GM21529 (cell line): ENCODE results near the gene SRA1.
"Not testable (repeated sequence)": the region's sequence is repeated elsewhere in the genome, so short reads cannot be mapped to it uniquely, and the experiment has no call there.

ENCODE experiments used
- ATAC-seq: cut with Tn5 transposase; IDR thresholded peaks from one replicate; pipeline ENCODE4 v1.9.1; 2021; ENCODE audit not compliant: unreplicated experiment

Gene SRA1

GRCh38 chr5:140557136-140557805 is at the start of gene SRA1:
SRA1 (minus strand) TSS chr5:140557473; CDS start chr5:140557452, 21 bp downstream.
- peak; percentile 97 for ATAC-seq

GRCh38 chr5:140607031-140607430 is 49.8 kb upstream of the SRA1 start:
- ATAC-seq = no peak

GRCh38 chr5:140605879-140606278 is 48.6 kb upstream of the SRA1 start:
- no peak for ATAC-seq

- no peak for ATAC-seq
Observed at GRCh38 chr5:140603734-140604133, 46.5 kb upstream of the SRA1 start.

- not testable (repeated sequence) for ATAC-seq
Observed at GRCh38 chr5:140603446-140603698, 46.1 kb upstream of the SRA1 start.

GRCh38 chr5:140602147-140602546 is 44.9 kb upstream of the SRA1 start:
- ATAC-seq = no peak

- ATAC-seq = no peak
Observed at GRCh38 chr5:140600096-140600495, 42.8 kb upstream of the SRA1 start.

- ATAC-seq = no peak
Observed at GRCh38 chr5:140598836-140599235, 41.6 kb upstream of the SRA1 start.

- no peak for ATAC-seq
Observed at GRCh38 chr5:140596321-140596741, 39.1 kb upstream of the SRA1 start.

GRCh38 chr5:140595538-140596300 is 38.4 kb upstream of the SRA1 start:
- no peak for ATAC-seq

- no peak for ATAC-seq
Observed at GRCh38 chr5:140594169-140594568, 36.9 kb upstream of the SRA1 start.

- not testable (repeated sequence) for ATAC-seq
Observed at GRCh38 chr5:140593070-140593469, 35.8 kb upstream of the SRA1 start.

GRCh38 chr5:140591747-140592372 is 34.6 kb upstream of the SRA1 start:
- no peak for ATAC-seq

GRCh38 chr5:140590861-140591260 is 33.6 kb upstream of the SRA1 start:
- ATAC-seq = no peak

GRCh38 chr5:140588311-140589070 is 31.2 kb upstream of the SRA1 start:
- no peak for ATAC-seq

GRCh38 chr5:140587495-140587894 is 30.2 kb upstream of the SRA1 start:
- no peak for ATAC-seq

GRCh38 chr5:140579188-140579747 is 22.0 kb upstream of the SRA1 start:
- ATAC-seq = not testable (repeated sequence)

- no peak for ATAC-seq
Observed at GRCh38 chr5:140576776-140577201, 19.5 kb upstream of the SRA1 start.

- ATAC-seq = no peak
Observed at GRCh38 chr5:140575309-140575708, 18.0 kb upstream of the SRA1 start.

- ATAC-seq = no peak
Observed at GRCh38 chr5:140574165-140574564, 16.9 kb upstream of the SRA1 start.

GRCh38 chr5:140573683-140574082 is 16.4 kb upstream of the SRA1 start:
- no peak for ATAC-seq
